Stomach (tissue), 4 donors: ENCODE measurements around the gene FNBP1.

Experiments used
- CTCF ChIP-seq, 7 experiments: fragments of 450-650 bp in 4 of 7; fragments of 200-600 bp in 3 of 7; sonication (generic) in 3 of 7; IDR thresholded peaks; one replicate each; pipeline ENCODE4 v1.5.1; 2016 to 2019; ENCODE audit warnings: antibody characterized with exemption in 7 of 7, control low read depth in 2 of 7, mild to moderate bottlenecking in 1 of 7
- EP300 ChIP-seq: sonication (generic); formaldehyde crosslinking; IDR thresholded peaks from one replicate; pipeline ENCODE4 v1.6.1; 2017; ENCODE audit warnings: antibody characterized with exemption
- POLR2A ChIP-seq, 4 donors: fragments of 450-650 bp; IDR thresholded peaks; one replicate each; pipeline ENCODE4 v1.6.1; 2016; ENCODE audit warnings: antibody characterized with exemption in 4 of 4, control low read depth in 2 of 4, mild to moderate bottlenecking in 1 of 4, moderate library complexity in 1 of 4
- POLR2AphosphoS5 ChIP-seq, 3 donors: sonication (generic); formaldehyde crosslinking; IDR thresholded peaks; one replicate each; pipeline ENCODE4 v1.6.1; 2016; ENCODE audit warnings: antibody characterized with exemption in 3 of 3

- no peak for TF ChIP-seq POLR2A (IDR thresholded peaks at IDR 0.05)
- TF ChIP-seq CTCF (IDR thresholded peaks at IDR 0.05), result no peak
- TF ChIP-seq EP300, result no peak
- no peak for TF ChIP-seq POLR2AphosphoS5 (IDR thresholded peaks at IDR 0.05)
Measured at GRCh38 chr9:129861447-129861827, 181.6 kb downstream of the FNBP1 start.
